Activated B cell treated with CpG ODN at 0.5 μM for 24 hours (primary cell): ENCODE results near the gene MAST2. TPM values are rescaled to one million over a fixed set of nuclear protein-coding genes. Genes with fewer than 3 reads are reported as not detected.

ENCODE experiments used
- ATAC-seq: fragments of 200-7000 bp; cut with Tn5 transposase; one replicate; pipeline ENCODE4 v1.10.0; 2021; ENCODE audit warnings: low read depth, mild to moderate bottlenecking, moderate library complexity
- CTCF ChIA-PET: fragments of 350-600 bp; sonication (Branson Sonifier 250); formaldehyde crosslinking; loops from one replicate; lab custom pipeline; 2021; ENCODE audit warnings: antibody characterized with exemption; lab: Charles Lee
- POLR2A ChIA-PET: fragments of 350-600 bp; sonication (Branson Sonifier 250); formaldehyde crosslinking; loops from one replicate; lab custom pipeline; 2021; ENCODE audit warnings: antibody characterized with exemption; lab: Charles Lee
- DNase-seq: peaks from one replicate; pipeline ENCODE4 v3.0.0; 2022
- H3K27ac Mint-ChIP-seq: one replicate; pipeline ENCODE4 v1.8.0; 2020; ENCODE audit warnings: mixed read lengths
- H3K27me3 Mint-ChIP-seq: one replicate; pipeline ENCODE4 v1.8.0; 2021; ENCODE audit warnings: mixed read lengths
- H3K36me3 Mint-ChIP-seq: one replicate; pipeline ENCODE4 v1.8.0; 2021; ENCODE audit warnings: low read depth, mixed read lengths
- H3K4me1 Mint-ChIP-seq: one replicate; pipeline ENCODE4 v1.8.0; 2021; ENCODE audit warnings: mixed read lengths
- H3K4me3 Mint-ChIP-seq: one replicate; pipeline ENCODE4 v1.8.0; 2020; ENCODE audit warnings: mild to moderate bottlenecking, mixed read lengths
- H3K9me3 Mint-ChIP-seq: one replicate; pipeline ENCODE4 v1.8.0; 2020; ENCODE audit warnings: mixed read lengths
- CTCF ChIP-seq: fragments of 200-600 bp; IDR thresholded peaks from one replicate; pipeline ENCODE4 v1.8.0; 2022; ENCODE audit warnings: antibody characterized with exemption, mild to moderate bottlenecking
- intact Hi-C: fragments of 100-400 bp; cut with micrococcal nuclease; formaldehyde crosslinking; loops from one replicate; pipeline ENCODE4 v1.15.1; 2024
- total RNA-seq: library from RNA; stranded (reverse); gene quantifications from 2 replicates; pipeline ENCODE4 v1.2.3, GENCODE V29; 2022

The MAST2 gene
- total RNA-seq, 1 donor from 2014 or later = 20.9 TPM

DNA sequence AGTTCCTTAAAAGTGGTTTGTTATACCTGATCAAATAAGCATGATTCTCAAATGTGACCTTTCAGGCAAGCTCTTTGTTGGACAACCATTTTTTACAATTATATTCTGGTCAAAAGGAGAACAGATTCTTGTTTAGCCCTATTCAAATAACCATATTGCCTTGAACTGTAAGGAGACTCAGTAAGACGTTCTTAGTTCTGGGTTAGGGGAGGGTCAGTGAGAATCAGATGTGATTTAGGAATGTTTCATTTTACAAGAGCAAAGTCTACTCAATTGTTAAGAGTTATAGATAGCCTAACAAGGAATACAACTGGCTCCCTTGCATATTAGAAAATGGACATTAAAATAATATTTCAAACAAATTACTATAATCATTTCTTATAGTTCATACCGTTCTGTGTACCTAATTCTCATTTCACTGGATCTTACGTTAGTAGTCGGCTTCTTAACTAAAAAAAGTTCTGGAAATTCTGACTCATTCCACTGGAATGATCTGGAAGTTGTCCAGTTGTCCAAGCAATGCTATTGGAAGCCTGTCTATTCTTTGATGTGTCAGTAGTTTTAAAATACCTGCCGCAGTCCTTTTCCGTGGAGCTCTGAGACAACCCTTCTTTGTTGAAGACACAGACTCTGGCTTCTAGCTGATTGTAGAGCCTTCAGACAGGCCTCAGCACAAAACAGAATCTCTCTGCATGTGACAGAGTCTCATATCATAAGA is 88.8 kb downstream of the MAST2 start:
- ChIA-PET CTCF (no interaction called here), POLR2A (no interaction called here)
- Mint-ChIP-seq H3K36me3 (no peaks in the 10 kb centered on the region), H3K27ac (no peak overlapping the region), H3K4me3 (no peak overlapping the region), H3K9me3 (no peaks in the 10 kb centered on the region), H3K27me3 (no peaks in the 10 kb centered on the region), H3K4me1 (no peaks in the 10 kb centered on the region)
- ATAC-seq (no peak), DNase-seq (no peak)
- no peak for TF ChIP-seq CTCF
- intact Hi-C loops = no loop called here

DNA sequence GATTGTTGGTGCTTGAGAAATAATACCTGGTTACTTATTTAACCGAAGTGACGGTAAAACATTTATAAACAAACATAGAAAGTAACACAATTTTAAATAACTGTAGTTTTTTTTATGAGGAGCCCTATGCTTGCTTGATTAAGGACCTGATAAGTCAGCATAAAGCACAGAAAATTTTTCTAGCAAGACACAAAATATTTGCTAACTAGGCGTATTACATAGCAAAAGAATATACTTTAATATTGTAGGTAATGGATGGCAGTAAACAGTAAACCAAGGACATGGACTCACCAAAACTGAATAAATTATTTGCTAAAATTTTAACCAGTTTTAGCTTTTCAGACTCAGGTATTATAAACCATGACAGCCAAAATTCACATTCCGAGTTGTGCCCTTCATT is 90.9 kb downstream of the MAST2 start:
- Mint-ChIP-seq H3K4me3 (no peak overlapping the region), H3K27ac (no peak overlapping the region), H3K27me3 (no peaks in the 10 kb centered on the region), H3K4me1 (no peaks in the 10 kb centered on the region), H3K9me3 (no peaks in the 10 kb centered on the region), H3K36me3 (peaks cover under 1% of the 10 kb centered on the region)
- TF ChIP-seq CTCF = no peak
- ATAC-seq (no peak), DNase-seq (no peak)
- intact Hi-C loops = no loop called here
- POLR2A ChIA-PET = no interaction called here
- CTCF ChIA-PET = no interaction called here

DNA sequence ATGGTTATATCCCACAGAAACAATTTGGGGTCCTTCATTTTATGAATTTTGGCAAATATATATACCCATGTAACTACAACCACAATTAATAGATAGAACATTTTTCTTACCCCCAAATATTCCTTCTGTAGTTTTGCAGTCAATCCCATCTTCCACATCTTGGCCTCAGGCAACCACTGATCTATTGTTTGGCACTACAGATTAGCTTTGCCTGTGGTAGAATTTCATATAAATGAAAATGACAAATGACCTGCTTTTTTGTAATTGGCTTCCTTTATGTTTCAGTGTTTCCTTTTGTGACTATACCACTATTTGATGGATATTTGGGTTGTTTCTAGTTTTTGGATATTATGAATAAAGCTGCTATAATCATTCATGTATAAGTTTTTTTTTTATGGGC is 91.5 kb downstream of the MAST2 start:
- POLR2A ChIA-PET = no interaction called here
- Mint-ChIP-seq H3K27ac (no peak overlapping the region), H3K4me1 (no peaks in the 10 kb centered on the region), H3K4me3 (no peak overlapping the region), H3K9me3 (no peaks in the 10 kb centered on the region), H3K27me3 (no peaks in the 10 kb centered on the region), H3K36me3 (peaks cover 1% of the 10 kb centered on the region)
- no peak for TF ChIP-seq CTCF
- CTCF ChIA-PET = no interaction called here
- DNase-seq (no peak), ATAC-seq (no peak)
- intact Hi-C loops = no loop called here

DNA sequence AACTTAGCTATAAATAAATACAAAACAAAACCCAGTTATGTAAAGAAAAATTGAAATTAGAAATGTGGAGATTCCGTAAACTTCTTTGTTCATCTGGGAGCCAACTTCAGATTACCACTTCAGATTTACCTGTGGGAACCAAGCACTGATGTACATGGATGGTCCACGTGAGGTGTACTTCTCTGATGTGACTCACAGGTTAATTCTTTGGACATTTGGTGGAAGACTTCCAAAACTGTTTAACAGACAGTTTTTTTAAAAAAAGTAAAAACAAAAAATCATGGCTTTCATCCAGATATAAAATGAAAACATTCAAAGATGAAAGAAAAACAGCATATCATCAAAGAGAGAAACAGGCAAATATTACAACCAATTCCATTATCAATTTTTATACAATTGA is 92.0 kb downstream of the MAST2 start:
- intact Hi-C loops = no loop called here
- Mint-ChIP-seq H3K4me3 (no peak overlapping the region), H3K27ac (no peak overlapping the region), H3K36me3 (peaks cover 1% of the 10 kb centered on the region), H3K9me3 (no peaks in the 10 kb centered on the region), H3K4me1 (no peaks in the 10 kb centered on the region), H3K27me3 (no peaks in the 10 kb centered on the region)
- TF ChIP-seq CTCF = no peak
- ChIA-PET CTCF (no interaction called here), POLR2A (no interaction called here)
- ATAC-seq (no peak), DNase-seq (no peak)

- intact Hi-C loops = no loop called here
- DNase-seq (no peak), ATAC-seq (no peak)
- Mint-ChIP-seq H3K4me3 (no peak overlapping the region), H3K27ac (no peak overlapping the region), H3K9me3 (peaks cover 3% of the 10 kb centered on the region), H3K27me3 (no peaks in the 10 kb centered on the region), H3K36me3 (no peaks in the 10 kb centered on the region), H3K4me1 (no peaks in the 10 kb centered on the region)
- no peak for TF ChIP-seq CTCF
- CTCF ChIA-PET = no interaction called here
- POLR2A ChIA-PET = no interaction called here
Observed at GRCh38 chr1:45906883-45907282, 103.5 kb downstream of the MAST2 start.
